ENCODE results near the gene COL26A1. TPM values are rescaled to one million over a fixed set of nuclear protein-coding genes. Genes with fewer than 3 reads are reported as not detected.

Gene COL26A1
- total RNA-seq, 1 experiment from 2014 or later: not detected

- DNase-seq (ENCODE audit: low spot score): no peak
Observed at GRCh38 chr7:101370836-101371235, 8.2 kb downstream of the COL26A1 start.

GRCh38 chr7:101373812-101374614 lies 11.3 kb downstream of the COL26A1 start:
- no peak for DNase-seq (ENCODE audit: low spot score)

- DNase-seq (ENCODE audit: low spot score): no peak
Observed at GRCh38 chr7:101374990-101375389, 12.3 kb downstream of the COL26A1 start.

GRCh38 chr7:101376601-101377000 lies 13.9 kb downstream of the COL26A1 start:
- DNase-seq (ENCODE audit: low spot score): no peak

- no peak for DNase-seq (ENCODE audit: low spot score)
Observed at GRCh38 chr7:101377189-101377736, 14.6 kb downstream of the COL26A1 start.

GRCh38 chr7:101378751-101379174 lies 16.1 kb downstream of the COL26A1 start:
- DNase-seq (ENCODE audit: low spot score): no peak

- DNase-seq (ENCODE audit: low spot score): no peak
Observed at GRCh38 chr7:101379302-101379701, 16.6 kb downstream of the COL26A1 start.

GRCh38 chr7:101381549-101382111 lies 19.0 kb downstream of the COL26A1 start:
- DNase-seq (ENCODE audit: low spot score): no peak

- no peak for DNase-seq (ENCODE audit: low spot score)
Observed at GRCh38 chr7:101382937-101383336, 20.3 kb downstream of the COL26A1 start.

GRCh38 chr7:101386177-101386557 lies 23.5 kb downstream of the COL26A1 start:
- DNase-seq (ENCODE audit: low spot score): no peak

- DNase-seq (ENCODE audit: low spot score): no peak
Observed at GRCh38 chr7:101386558-101387231, 24.0 kb downstream of the COL26A1 start.

GRCh38 chr7:101390901-101391301 lies 28.2 kb downstream of the COL26A1 start:
- DNase-seq (ENCODE audit: low spot score): no peak

GRCh38 chr7:101391991-101392390 lies 29.3 kb downstream of the COL26A1 start:
- no peak for DNase-seq (ENCODE audit: low spot score)

- DNase-seq (ENCODE audit: low spot score): no peak
Observed at GRCh38 chr7:101393865-101394264, 31.2 kb downstream of the COL26A1 start.

GRCh38 chr7:101395376-101395775 lies 32.7 kb downstream of the COL26A1 start:
- DNase-seq (ENCODE audit: low spot score): no peak

- no peak for DNase-seq (ENCODE audit: low spot score)
Observed at GRCh38 chr7:101397243-101397642, 34.6 kb downstream of the COL26A1 start.

- DNase-seq (ENCODE audit: low spot score): no peak
Observed at GRCh38 chr7:101397770-101398324, 35.2 kb downstream of the COL26A1 start.

GRCh38 chr7:101398396-101399289 lies 36.0 kb downstream of the COL26A1 start:
- no peak for DNase-seq (ENCODE audit: low spot score)

GRCh38 chr7:101399759-101400158 lies 37.1 kb downstream of the COL26A1 start:
- DNase-seq (ENCODE audit: low spot score): no peak

GRCh38 chr7:101400751-101401150 lies 38.1 kb downstream of the COL26A1 start:
- no peak for DNase-seq (ENCODE audit: low spot score)
